HUDEP-2 (cell line): ENCODE results near the gene CAP1.
A peak's percentile ranks its signal among the peaks of the same experiment; 100 is the strongest.

ENCODE experiments used
- DNase-seq, 76 experiments: peaks; one replicate each; lab custom pipeline; 2025; ENCODE audit not compliant: unreplicated experiment in 76 of 76; lab: John Stamatoyannopoulos, UW

The CAP1 gene

GRCh38 chr1:40092706-40093639 is 52.4 kb downstream of the CAP1 start:
- DNase-seq = no peak

GRCh38 chr1:40094466-40095110 is 54.1 kb downstream of the CAP1 start:
- DNase-seq = no peak

GRCh38 chr1:40095806-40096205 is 55.3 kb downstream of the CAP1 start:
- DNase-seq = no peak

- DNase-seq = peak in 1 of 76 experiments; percentile 30
Measured at GRCh38 chr1:40096646-40096976, 56.1 kb downstream of the CAP1 start.

- peak in 67 of 76 experiments; percentile 9 to 76 (median 55) for DNase-seq
Measured at GRCh38 chr1:40096977-40097782, 56.7 kb downstream of the CAP1 start, which contains the start of gene PPT1. Gene PPT1, minus strand, starts transcription at chr1:40097252. Its CDS starts 14 bp downstream, at chr1:40097238.

- no peak for DNase-seq
Measured at GRCh38 chr1:40102038-40102437, 61.5 kb downstream of the CAP1 start.

GRCh38 chr1:40102896-40103295 is 62.4 kb downstream of the CAP1 start:
- no peak for DNase-seq

GRCh38 chr1:40105028-40105427 is 64.5 kb downstream of the CAP1 start:
- no peak for DNase-seq

- DNase-seq = no peak
Measured at GRCh38 chr1:40107290-40107959, 66.9 kb downstream of the CAP1 start.

GRCh38 chr1:40110389-40110788 is 69.9 kb downstream of the CAP1 start:
- DNase-seq = no peak

- no peak for DNase-seq
Measured at GRCh38 chr1:40114400-40114799, 73.9 kb downstream of the CAP1 start.

- DNase-seq = no peak
Measured at GRCh38 chr1:40120128-40120527, 79.6 kb downstream of the CAP1 start.
